GM21619 (cell line): ENCODE results near the gene CFAP141.

Experiments used
- ATAC-seq: cut with Tn5 transposase; IDR thresholded peaks from one replicate; pipeline ENCODE4 v1.9.1; 2021; ENCODE audit not compliant: unreplicated experiment

CFAP141 gene

DNA sequence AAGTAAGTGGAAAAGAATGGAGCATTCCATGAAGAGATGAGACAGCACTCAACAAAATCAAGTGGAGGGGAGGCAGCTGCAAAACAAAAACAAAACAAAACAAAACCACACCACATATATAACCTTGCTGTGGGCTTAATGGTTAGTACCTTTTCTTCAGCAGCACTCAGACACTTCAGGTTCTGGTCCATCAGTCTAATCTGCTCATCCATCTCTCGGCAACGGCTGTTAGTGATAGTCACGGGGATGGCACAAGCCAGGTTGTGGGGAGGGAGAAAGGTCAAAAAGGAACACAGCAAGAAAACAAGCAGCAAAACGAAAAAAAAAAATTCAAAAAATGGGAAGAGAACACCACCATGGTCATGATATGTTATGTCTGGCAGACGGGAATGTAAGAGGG lies 34.3 kb downstream of the CFAP141 start:
- no peak for ATAC-seq

DNA sequence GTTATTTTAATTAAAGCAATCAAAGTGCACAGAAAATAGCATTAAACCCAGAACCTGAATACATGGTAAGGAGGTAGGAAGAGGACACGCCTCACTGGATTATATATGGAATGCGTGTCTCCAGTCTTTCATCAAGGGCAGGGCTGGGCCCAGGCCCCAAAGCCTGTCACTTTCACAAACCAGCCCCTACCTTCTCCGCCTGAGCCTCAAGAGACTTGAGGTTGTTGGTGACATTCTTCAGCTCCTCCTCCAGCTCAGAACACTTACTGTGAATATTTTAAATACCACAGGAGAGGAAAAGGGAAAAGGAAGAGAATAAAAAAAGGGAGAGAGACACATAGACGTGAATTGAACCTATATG lies 34.9 kb downstream of the CFAP141 start:
- ATAC-seq, result no peak

DNA sequence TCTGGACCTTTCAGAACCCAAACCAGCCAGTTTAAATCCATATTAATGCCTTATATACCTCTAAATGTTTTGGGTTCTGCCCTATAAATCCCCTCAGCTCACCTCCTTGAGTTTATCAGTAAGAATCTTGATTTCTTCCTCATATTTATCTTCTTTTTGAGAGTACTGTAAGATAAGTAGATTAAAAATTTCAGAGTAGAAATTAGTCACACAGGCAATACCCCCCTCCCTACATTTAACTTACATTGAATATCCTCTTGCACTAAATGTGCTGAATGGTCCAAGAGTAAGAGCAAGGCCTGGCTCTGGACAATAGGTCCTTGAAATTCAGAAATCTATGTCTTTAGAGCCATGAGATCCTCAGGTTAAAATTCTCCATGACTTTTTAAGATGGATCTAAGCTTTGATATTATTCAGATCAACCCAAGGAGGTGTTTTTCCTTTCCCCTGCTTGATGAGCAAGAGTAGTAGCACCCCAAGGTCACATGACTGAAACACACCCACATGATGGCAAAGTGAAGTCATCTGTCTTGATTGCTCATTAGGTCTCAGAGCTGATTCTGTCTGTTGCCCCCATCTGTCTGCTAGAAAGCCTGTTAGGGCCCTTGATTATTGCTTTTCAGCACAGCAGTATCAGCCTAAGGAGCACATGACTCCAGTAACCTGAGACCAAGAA lies 35.4 kb downstream of the CFAP141 start:
- ATAC-seq, result no peak

DNA sequence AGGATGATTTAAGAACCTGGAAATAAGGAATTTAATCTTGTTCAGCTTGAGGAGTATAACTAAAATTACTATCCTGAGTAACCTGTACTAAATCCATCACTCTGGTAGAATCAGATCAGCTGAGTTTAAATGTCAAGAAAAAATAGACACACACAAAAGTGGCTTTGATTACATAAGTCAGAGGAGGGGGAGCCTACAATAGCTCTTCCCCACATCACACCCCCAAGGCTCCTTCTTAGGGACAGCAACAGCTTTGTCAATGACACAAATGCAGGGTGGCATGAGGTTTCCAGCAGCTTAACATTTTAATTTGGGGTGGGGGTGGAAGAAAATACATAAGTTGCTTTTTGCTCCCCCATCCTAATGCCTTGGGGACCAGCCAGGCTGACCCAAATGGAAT lies 38.7 kb downstream of the CFAP141 start:
- no peak for ATAC-seq

DNA sequence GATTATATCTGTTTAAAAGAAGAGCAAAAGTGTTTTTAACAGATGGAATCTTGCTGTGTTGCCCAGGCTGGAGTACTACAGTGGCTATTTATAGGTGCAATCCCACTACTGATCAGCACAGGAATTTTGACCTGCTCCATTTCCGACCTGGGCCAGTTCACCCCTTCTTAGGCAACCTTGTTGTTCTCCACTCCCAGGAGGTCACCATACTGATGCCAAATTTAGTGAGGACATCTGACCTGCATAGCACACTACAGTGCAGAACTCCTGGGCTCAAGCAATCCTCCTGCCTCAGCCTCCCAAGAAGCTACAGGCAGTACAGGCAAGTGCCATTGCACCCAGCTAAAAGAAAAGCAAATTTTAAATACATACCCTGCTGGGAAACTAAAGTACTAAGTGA lies 39.9 kb downstream of the CFAP141 start:
- no peak for ATAC-seq

DNA sequence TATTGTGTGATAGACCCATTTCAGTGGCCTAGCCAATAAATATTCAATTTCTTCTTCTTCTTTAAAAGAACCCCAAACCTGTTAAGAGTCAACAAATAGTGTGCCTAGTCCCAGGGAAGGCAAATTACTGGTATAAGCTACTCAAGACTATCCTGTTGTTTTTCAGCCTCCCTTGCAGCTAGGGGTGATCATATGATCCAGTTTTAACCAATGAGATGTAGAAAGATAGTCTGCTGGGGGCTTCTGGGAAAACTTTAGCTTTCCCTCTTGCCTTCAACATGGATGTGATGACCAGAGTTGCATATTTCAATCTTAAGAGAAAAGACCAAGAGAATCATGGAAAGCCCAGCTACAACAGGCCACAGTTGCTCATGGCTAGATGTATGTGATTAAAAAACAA lies 46.6 kb downstream of the CFAP141 start:
- ATAC-seq, result no peak

DNA sequence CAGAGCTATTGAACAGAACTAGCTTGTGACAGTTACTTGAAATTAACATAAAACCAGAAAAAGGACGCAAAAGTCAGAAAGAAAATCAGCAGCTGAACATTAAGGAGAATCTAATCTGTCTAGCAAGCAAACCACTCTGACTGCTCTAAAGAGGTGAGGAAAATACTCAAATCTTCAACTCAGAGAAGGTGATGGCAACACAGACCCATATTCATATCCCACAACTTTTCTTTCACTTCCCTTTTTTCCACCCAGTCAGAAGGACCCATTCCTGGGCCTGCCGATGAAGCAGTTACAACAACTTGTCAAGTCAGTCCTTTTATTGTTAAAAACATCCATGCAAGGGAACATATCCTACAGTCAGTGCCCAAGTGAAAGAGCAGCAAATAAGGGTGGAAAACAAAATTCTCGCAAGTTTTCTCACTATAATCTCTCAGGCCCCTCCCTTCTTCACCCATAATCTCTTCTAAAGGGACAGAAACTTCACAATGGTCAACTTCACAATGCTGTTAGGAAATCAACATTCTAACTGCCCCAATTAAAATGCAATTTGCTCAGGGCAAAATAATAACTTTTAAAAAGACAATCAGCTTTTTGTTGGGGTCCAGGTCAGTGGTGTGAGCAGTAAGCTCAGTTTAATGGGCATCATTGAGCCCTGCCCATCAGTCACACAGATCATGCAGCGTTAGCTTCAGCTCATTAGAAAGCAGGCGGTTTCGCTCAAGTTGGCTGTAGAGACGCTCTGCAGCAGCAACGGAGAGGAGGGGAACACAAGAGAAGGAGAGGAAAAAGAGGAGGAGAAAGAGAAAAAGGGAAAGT lies 47.6 kb downstream of the CFAP141 start:
- no peak for ATAC-seq

DNA sequence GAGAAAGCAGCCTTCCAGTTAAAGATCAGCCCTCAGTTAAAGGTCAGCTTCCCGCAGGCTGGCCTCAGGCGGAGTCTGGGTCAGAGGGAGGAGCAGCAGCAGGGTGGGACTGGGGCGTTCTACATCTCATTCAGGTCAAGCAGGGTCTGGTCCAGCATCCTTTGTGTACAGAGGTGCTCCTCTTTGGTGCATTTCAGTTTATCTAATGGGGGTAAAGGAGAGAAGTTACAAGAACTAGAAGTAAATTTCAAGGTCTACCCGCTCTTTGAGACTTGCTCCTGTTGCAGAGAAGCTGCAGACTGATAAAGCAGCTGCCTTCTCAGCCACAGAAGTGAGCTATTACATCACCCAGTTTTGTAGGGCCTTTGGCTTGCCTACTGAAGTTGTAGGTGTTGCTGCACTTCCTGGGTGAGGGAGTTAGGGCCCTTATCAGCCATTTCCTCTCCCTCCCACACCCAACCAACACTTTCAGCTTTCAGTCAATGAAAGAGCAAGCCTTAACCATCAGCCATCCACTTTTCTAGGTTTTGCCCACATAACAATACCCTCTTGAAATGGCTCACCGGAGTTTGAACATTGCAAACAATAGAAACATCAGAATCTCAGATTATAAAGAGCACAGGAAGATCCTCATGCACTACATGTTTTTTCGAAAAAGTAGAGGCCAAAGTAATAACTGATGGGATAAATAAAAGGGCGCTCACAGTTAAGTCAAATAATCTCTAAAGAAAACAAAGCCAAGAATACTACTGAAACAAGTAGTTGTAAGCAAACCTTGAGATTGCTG lies 48.4 kb downstream of the CFAP141 start:
- ATAC-seq, result peak; percentile 90

DNA sequence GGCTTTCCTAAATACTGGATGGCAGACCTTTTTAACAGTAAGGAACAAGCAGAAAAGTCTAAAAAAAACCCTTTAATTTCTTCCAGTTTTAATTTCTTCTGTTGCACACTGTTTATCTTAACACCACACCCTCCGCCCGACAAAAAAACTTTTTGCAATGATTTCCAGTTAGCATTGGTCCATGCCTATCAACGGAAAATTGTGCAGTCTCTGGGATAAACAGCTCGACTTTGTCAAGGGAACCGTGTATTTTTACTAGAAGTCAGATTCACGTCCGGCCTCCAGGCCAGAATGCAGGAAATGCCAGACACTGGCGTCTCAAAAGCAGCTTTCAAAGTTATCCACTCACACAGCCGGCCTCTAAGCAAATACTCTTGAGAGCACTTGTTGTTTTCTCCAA lies 50.9 kb downstream of the CFAP141 start:
- no peak for ATAC-seq

DNA sequence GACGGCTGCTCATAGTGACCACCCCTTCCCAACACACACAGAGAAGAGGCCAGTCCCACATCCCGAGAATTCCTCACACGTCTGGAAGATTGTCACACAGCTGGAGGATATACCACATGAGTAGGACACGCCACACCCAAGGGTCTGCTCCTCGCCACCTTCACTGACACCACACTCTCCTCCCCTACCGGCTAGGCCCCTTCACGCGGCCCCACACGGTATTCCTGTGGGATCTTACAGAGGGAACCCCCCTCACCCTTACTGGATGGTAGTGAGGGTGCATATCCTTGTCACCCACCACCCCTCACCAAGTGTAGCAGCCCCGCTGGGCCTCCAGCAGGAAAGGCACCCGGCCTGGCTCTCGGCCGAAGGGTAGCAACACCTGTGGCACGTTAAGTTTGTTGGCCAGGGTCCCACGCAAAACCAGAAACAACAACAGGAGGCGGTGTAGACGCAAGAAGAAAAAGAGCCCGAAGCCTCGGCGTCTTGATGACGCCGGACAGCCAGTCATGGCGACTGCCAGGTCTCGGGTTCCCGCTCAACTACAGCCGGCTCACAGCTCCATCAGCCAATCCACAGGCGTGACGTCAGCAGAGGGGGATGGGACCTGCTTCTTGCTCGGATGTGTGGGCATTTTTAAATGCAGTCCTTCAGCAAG lies 51.5 kb downstream of the CFAP141 start, which contains the start of gene NUP210L:
NUP210L (minus strand) TSS at position 540 of the 658 bp plus-strand sequence.
- ATAC-seq, result no peak

DNA sequence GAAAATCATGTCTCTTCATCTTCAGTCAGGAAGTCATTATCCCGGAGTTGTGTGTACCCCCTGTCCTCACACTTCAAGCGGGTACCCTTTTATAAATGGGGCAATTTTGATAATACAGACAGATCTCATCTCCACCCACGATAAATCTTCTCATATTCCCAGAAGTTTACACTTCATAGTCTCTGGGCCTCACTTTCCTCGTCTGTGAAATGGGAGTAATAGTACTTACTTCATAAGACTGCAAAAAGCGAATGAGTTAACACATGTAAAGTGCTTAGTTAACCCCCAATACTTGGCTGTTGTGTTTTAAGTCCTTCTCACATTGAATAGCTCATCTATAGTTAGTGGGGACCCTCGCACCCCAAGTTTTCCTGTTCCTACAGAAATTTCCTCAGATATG lies 52.1 kb downstream of the CFAP141 start:
- ATAC-seq, result no peak

DNA sequence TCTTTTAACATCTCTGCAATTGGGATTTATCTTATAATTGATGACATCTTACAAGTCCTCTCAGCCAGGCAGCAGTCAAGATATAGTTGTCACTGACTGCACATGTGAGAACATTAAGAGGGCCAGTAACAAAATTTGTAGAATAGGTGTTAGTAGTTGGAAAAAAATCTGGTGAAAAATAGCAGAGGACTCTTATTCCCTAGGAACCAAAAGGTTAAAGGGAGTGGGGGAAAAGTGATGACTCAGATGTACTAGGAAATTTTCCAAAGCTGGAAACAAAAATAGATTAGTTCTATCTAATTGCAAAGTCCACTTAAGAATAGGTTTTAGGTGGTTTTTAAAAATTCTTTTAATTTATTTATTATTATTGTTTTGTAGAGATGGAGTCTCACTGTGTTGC lies 54.8 kb downstream of the CFAP141 start:
- no peak for ATAC-seq
